HG02588 (cell line): Measurements from ENCODE around the gene MPHOSPH6.
"Not testable (repeated sequence)": the region's sequence is repeated elsewhere in the genome, so short reads cannot be mapped to it uniquely, and the experiment has no call there.

Experiments used
- ATAC-seq: cut with Tn5 transposase; IDR thresholded peaks from one replicate; pipeline ENCODE4 v1.9.1; 2021; ENCODE audit warnings: mild to moderate bottlenecking, moderate library complexity; ENCODE audit not compliant: unreplicated experiment

Gene MPHOSPH6

DNA sequence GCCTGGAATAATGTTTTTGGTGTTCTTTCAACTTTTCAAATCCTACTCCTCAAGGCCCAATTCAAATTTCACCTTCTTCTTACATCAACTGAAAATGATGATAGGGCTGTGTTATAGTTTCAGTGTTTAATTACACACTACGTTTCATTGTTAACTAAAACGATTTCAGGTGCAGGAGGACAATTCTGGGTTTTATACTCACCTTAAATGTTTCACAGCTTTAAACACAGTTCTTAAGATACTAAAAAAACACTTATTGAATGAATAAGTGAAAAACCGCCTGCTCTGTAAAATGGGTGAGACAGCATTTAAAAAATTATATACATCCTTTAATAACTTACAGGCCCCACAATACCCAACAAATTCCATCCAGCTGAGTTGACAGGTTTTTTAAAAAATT is 6.2 kb upstream of the MPHOSPH6 start:
- ATAC-seq, result no peak

DNA sequence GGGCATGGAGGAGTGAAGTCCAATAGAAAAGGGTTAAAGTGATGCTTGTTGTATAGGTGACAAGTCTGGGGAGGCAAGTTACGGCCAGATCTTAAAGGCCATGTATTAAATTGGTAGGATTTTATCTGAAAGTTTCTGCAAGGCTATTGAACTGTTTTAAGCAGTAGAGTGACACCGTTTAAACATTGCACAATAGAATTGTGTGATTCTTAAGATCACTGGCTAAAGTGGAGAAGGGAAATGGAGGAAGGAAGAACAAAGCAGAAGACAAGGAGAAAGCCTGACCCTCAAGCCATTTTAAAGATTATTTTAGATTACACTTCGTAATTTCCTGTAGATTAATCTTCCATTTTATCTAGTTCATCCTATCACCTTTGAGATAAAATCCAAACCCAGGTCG is 5.6 kb upstream of the MPHOSPH6 start:
- ATAC-seq, result no peak

DNA sequence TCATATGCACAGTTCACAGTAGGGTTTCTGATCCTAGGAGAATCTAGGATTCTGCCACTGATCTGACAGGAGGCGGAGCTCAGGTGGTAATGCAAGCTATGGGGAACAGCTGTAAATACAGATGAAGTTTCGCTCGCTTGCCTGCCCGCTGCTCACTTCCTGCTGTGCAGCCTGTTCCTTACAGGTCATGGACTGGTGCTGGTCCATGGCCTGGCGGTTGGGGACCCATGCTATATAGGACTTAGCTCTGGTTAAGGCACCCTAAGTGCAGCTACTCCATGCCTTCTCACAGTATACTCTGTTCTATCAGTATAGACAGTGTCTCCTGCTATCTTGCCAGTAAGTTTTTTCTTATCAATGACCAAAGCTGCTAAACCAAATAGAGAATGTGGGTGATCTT is 2.4 kb downstream of the MPHOSPH6 start:
- ATAC-seq, result no peak

DNA sequence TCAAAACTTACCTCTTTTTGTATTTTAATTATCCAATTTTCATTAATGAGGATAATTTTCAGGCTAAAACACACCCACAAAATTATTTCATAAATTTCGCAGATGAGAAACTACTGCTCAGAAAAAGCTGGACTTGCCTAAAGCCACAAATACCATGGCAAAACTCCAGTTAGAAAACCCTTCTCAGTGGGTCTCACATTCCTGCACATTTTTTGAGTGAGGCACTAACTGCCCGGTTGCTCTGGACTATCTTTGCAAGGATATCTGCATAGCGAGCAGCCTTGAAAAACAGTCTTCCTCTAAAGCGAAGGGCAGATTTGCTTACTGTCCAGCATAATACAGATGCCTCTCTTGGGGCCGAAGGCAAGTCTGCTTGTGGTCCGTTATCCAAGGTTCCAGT is 9.8 kb downstream of the MPHOSPH6 start:
- no peak for ATAC-seq

DNA sequence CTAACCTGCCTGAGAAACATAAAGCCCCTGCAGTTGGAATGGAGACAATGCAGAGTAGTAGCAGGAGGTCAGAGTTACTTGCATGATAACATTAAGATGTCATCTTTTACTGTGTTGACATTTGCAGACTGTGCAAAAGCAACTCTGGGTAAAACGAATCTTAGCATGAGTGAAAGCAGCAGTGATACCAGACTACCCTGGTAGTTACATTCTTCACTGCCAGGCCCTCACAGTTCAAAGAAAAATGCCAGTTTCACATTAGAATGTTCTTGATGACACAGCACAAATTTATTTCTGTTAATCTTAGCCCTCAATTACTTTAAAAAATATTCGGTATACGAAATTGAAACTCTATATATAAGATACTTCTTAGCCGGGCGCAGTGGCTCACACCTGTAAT is 12.2 kb downstream of the MPHOSPH6 start:
- ATAC-seq, result no peak

DNA sequence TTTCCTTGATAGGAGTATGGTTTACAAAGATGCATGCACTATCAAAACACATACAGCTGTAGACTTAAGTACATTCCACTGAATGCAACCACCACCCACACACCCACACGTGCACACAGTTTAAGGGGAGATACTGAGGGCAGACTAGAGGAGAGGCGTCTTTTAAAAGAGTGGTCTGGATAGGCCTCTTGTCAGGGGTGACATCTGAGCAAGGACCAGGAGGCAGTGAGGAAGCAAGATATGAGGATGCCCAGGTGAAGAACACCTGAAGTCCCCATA is 12.6 kb downstream of the MPHOSPH6 start:
- no peak for ATAC-seq

DNA sequence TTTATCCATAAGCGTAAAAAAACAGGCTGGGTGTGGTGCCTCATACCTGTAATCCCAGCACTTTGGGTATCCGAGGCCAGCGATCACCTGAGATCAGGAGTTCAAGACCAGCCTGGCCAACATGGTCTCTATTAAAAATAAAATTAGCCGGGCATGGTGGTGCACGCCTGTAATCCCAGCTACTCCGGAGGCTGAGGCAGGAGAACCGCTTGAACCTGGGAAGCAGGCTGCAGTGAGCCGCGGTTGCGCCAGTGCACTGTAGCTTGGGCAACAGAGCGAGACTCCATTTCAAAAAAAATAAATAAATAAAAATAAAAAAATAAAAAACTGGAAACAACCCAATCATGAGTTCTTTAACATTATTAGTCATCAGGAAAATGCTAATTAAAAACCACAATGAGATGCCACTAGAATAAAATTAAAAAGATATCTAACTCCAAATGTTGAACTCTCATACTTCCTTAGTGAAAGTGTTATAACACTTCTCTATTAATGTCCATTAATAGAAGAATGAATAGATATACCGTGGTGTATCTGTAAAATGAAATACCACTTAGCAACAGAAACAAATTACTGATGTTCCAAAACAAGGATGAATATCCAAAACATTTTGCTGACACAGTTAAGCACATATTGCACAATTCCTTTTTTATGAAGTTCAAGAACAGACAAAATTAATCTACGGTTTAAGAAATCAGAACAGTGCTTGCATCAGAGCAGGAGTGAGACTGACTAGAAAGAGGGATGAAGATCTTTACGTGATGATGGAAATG is 13.1 kb downstream of the MPHOSPH6 start:
- no peak for ATAC-seq

DNA sequence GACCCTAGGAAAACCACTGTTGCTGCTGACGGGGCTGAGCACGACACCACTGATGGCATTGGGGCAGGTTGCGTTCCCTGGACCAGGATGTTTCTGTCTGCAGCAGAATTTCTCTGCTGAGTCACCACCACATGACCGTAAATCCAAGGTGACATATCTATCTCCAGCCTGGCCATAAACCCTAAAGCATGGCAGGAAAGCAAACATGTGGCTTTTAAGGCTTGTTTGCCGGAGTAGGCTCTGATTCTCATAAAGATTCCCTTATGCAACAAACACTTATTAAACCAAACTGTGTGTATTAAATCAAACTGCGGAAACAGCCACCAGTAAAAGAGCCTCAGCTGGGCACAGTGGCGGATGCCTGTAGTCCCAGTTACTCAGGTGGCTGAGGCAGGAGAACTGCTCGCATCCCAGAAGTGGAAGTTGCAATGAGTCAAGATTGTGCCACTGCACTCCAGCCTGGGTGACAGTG is 17.3 kb downstream of the MPHOSPH6 start:
- no peak for ATAC-seq

DNA sequence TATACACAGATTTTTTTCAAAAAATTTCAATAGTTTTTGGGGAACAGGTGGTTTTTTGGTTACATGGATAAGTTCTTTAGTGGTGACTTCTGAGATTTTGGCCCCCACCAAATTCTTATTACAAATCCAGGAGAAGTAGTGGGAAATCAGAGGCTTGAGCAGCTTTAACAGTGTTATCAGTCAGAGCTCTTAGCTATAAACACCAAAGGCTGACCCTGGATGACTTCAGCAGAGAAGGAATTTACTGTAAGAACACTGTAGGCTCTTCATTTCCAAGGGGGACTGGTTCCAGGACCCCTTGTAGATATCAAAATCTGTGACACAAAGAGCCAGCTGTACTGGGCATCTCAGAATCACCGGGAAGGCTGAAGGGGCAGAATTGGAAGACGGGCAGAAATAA is 17.8 kb downstream of the MPHOSPH6 start:
- no peak for ATAC-seq

DNA sequence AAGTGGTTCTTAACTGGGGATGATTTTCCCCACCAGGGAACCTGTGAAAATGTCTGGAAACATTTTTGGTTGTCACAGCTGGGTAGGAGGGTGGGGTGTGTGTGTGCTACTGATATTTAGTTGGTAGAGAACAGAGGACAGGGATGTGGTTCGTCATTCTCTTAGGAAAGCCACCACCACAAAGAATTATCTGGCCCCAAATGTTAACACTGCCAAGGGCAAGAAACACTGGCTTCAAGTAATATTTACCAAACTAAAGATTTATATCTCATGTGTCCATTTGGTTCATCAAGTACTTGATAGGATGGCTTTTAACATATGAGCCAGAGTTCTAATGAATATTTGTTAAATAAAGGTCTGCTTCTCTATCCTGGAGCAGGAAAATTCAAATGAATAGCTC is 19.5 kb downstream of the MPHOSPH6 start:
- no peak for ATAC-seq

DNA sequence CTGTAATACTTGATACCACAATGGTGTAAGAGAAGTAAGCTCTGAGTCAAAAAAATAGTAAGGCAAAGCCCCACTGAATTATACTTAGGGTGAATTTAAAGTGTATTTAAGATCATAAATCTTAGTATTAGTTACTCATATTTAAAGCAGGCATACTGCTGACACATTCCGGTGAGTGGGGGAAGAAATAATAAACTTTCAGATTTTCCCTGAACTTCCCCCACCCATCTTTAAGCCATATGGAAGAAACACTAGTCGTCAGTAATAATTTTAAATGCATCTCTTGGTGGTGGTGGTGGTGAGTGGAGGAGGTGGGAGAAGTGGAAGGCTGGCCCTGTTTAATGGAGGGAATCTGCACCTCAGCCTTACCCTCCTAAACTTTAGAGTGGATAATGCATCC is 20.5 kb downstream of the MPHOSPH6 start:
- no peak for ATAC-seq

DNA sequence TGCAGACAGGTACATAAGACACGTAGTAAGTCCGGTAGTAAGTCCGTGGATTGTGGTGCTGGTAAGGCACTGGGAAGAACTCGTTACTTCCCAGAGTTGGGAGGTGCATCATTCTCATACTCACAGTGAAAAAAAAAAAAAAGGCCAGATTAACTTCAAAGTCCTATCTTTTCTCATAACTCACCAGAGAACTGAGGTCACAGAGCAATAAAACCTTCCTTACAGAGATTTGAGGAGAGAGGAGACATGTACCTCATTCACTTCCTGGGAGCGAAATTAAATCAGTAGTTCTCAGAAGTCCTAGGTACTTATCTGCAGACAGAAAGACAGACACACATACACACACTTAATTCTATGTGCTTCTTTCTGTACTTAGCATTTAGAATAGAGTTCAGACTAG is 22.5 kb downstream of the MPHOSPH6 start:
- no peak for ATAC-seq

DNA sequence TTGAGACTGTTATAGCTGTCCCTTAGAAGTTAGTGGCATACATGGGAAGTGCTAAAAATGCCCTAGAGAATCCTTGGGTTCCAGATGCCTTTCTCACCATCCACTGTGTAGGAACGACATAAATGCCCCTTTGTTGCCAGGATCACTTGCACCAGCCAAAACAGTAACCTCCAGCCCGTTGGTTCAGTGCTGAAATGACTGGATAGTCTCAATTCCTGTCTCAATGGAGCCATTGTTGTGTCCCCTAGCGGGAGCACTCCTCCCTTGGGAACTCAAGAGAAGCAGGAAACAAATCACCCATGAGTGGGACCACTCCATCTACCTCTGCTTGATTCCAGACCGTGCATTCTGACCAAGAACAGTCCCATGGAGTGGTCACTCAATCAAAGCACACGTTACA is 23.1 kb downstream of the MPHOSPH6 start:
- ATAC-seq, result no peak

DNA sequence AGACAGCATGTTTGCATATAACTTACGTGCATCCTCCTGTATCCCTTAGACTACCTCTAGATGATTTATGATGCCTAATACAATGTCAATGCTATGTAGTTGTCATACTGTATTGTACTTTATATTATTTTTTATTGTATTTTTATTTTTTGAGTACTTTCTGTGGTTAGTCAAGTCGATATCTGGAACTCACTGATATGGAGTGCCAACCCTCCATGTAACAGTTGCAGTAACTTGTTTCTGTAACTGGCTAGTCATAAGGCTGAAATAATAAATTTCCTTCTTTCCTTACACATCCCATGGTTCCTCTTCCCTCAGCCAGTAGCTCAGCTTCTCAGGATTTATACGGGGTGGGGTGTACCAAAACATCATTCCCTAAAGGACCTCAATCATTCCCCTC is 23.5 kb downstream of the MPHOSPH6 start:
- no peak for ATAC-seq

DNA sequence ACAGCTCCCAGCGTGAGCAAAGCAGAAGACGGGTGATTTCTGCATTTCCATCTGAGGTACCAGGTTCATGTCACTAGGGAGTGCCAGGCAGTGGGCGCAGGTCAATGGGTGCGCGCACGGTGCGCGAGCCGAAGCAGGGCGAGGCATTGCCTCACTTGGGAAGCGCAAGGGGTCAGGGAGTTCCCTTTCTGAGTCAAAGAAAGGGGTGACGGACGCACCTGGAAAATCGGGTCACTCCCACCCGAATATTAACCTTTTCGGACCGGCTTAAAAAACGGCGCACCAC is 30.8 kb downstream of the MPHOSPH6 start:
- not testable (repeated sequence) for ATAC-seq

DNA sequence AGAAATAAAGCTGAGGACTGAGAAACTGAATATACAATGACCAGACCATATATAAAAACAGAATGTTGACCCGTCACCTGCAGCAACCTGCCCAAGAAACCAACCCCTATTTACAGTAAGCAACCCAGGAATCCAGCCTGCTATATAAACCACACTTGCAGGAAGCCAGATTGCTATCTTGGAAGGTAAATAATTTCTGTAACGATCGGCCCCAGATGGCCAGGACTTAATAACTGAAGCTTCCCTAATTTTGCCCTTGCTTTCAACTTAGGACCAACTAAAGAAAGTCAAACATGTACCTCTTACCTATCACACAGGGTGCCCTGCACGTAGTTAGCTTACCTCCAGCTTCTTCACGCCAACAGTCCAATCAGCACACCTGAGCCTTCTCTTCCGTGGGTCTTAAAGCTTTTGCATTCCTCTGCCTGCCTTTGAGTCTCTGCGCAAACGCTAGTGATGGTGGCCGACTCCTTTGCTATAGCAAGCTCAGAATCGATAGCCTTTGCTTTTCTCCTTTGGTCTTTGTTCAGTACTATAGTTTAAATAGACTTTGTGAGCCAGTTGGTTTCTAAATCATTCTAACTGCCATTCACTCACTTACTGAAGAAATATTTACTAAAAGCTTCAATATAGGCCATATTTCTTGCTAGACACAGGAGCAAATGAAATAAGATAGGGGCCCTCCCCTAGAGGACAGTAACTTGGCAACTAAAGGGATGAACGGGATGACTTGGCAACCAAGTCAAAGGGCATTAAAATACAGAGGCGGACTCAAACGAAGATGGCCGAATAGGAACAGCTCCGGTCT is 31.3 kb downstream of the MPHOSPH6 start:
- no peak for ATAC-seq

DNA sequence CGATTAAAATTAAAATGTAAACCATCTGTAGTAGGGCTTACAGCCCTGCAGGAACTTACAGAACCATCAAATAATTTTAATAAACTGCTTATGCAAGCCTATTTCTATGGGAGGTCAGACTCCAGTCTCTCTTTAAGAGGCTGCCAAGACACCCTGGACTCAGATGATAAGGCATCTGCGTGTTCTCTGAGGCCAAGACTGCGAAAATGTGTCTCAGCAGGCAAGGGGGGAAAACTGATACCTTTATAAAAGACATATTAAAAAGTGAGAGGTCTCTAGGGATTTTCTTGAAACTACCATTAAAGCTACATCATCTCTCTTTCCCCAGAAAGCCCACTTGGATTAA is 32.2 kb downstream of the MPHOSPH6 start:
- ATAC-seq, result no peak

DNA sequence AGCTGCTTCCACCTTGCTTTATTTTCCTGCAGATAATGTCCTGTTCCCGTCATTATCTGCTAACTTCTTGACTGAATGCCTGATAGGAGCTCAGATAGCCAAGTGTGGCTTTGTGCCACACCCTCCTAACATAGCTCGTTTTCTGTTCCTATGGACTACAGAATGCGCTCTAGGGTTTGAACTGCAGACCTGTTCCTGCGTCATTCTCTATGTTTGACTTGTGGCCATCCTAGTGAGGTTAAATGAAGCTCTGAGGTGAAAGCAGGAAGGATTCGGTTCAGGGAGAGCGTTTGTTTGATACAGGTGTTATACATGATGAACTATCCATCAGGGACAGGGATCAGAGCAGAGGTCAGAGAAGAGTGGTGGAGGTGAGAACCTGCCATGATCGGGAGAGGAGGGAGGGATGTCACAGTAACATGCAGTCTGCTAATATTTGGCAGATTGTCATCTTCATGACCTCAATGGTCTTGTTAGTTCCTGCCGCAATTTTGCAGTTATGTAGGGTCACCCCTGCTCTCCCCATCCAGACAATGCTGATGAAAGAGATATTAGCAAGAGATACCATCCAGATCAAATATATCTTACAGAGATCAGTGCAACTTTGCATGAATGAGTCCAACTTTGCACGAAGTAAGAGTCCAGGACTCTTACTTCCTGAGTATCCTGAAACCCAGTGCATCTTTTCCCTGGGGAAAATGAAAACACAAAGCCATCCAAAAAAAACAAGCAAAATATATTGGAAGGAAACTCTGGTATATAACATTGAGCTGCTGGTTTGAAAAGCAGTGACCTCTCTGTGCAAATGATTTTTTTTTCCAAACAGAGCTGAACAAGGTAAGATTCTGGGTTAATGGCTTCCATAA is 32.8 kb downstream of the MPHOSPH6 start:
- ATAC-seq, result no peak

DNA sequence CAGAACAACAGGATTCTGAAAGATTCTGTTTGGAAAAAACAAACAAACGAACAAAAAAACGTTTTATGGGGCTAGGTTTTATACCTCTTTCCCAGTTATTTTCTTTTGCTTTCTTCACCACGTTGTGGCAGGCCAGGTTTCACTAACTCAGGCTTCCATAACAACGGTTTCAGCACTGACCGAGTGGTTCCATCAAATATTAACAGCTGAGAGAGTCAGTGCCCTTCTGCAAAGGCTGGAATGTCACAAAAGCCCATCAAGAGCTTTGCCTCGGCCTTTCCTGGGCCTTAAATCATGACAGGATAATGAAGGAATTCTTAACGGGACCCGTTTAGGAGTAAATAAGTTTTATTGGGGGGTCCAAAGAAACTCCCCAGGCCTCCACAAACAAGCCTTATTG is 34.2 kb downstream of the MPHOSPH6 start:
- no peak for ATAC-seq

DNA sequence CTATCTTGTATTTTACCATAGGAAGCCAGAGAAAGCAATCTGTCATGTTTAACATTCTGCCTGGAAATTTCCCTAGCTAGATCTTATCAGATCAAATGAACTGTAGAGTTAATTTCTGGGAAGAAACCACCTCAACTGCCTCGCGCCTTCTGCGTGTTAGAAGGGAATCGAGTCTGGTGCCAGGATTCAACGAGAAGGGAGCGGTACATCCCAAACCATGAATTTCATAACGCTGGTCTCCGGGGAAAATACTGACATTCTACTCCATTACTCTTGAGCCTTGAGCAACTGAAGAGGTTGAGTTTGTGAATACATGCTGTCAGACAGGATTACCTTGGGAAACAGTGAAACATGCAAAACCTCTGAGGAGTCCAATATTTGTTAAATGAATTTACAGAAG is 35.2 kb downstream of the MPHOSPH6 start:
- no peak for ATAC-seq

DNA sequence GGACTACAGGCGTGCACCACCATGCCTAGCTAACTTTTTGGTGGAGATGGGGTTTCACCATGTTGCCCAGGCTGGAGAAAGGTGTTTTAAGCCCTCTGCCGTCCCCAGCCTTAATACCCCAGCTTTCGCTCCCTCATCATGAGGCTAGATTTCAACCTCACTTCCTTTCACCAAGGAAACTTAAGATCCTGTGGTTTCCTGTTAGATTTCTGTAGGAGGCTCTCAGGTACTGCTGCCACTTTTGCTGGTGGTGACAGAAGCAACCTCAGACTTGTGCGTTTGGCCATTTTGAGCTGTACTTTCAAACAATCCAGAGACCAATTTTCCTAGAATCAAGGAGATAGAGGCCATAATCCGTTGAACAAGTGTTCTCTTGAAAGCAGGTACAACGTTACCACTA is 36.2 kb downstream of the MPHOSPH6 start:
- no peak for ATAC-seq

DNA sequence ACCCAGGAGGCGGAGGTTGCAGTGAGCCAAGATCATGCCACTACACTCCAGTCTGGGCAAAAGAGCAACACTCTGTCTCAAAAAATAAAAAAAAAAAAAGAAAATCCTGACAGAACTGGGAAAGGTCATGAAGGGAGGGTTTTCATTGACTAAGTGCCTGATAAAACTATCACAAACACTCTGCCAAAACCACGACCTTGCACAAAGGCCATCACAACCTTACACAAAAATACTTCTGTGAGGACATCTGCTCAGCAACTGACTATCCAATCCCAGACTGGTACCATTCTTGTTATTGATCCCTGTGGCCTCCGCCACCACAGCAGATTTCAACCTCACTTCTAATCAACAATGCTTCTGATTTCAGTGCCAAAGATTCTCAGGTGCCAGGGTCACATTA is 40.1 kb downstream of the MPHOSPH6 start:
- ATAC-seq, result no peak
